Measurements from ENCODE around the gene APOBEC4. TPM values are rescaled to one million over a fixed set of nuclear protein-coding genes. Genes with fewer than 3 reads are reported as not detected.

Gene APOBEC4
- total and polyA plus RNA-seq, 2 of the 13 experiments (the other 11 are each of a cell fraction or from before 2014, with no cell fraction given): not detected

DNA sequence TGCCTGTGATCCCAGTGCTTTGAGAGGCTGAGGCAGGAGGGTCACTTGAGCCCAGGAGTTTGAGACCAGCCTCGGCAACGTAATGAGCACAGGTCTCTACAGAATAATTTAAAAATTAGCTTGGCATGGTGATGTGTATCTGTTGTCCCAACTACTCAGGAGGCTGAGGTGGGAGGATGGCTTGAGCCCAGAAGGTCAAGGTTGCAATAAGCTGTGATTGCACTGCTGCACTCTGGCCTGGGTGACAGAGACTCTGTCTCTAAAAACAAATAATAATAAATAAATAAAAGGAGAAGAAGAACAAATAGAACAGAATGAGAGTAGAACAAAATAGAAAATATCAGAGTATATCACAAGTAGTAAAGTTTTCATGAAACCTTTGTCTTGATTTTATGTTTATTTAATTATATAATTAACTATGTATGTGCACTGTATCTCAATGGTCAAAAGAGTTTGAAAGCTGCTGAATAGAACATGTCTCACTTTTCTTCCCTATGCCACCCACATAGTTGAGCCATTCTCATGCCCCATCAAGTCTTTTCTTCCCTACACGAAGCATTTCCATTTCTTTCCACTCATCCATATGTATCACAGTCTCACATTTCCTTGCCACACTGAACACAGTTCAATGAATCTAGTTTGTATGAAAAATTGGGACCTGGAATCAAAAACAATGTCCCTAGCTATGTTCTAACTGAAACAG lies 22.9 kb upstream of the APOBEC4 start (continued):
- TF ChIP-seq NR2F6 (IDR thresholded peaks at IDR 0.05): peak; percentile 34; the same call in 1 of the 2 replicates
- TF ChIP-seq NR2F6 (CRISPR knock-in tag; IDR thresholded peaks at IDR 0.05): peak; percentile 54
- TF ChIP-seq TCF12 (IDR thresholded peaks at IDR 0.05): no peak
- TF ChIP-seq TCF12 (CRISPR knock-in tag; IDR thresholded peaks at IDR 0.05): no peak
- no peak for TF ChIP-seq JARID2 (CRISPR knock-in tag; IDR thresholded peaks at IDR 0.05; ENCODE audit: insufficient replicate concordance)
- TF ChIP-seq ZNF441 (CRISPR knock-in tag; IDR thresholded peaks at IDR 0.05; ENCODE audit: borderline replicate concordance): no peak
- no peak for TF ChIP-seq HNRNPK (IDR thresholded peaks at IDR 0.05; ENCODE audit: low read depth, low read length, poor library complexity, severe bottlenecking)
- TF ChIP-seq NR2C2 (CRISPR knock-in tag; IDR thresholded peaks at IDR 0.05; ENCODE audit: borderline replicate concordance): no peak
- peak; percentile 51 for TF ChIP-seq HNF4A (CRISPR knock-in tag; IDR thresholded peaks at IDR 0.05)
- TF ChIP-seq U2AF2 (IDR thresholded peaks at IDR 0.05; ENCODE audit: low read depth, low read length): no peak
- TF ChIP-seq MED1 (CRISPR knock-in tag; IDR thresholded peaks at IDR 0.05): no peak
- no peak for TF ChIP-seq ZNF329 (CRISPR knock-in tag; IDR thresholded peaks at IDR 0.05; ENCODE audit: low read depth)
- TF ChIP-seq SOX6 (IDR thresholded peaks at IDR 0.05): no peak
- TF ChIP-seq SOX6 (CRISPR knock-in tag; IDR thresholded peaks at IDR 0.05): 0 out of 2 replicates have a peak, but pooled peaks have one; percentile 14
- TF ChIP-seq, protein P1, sequence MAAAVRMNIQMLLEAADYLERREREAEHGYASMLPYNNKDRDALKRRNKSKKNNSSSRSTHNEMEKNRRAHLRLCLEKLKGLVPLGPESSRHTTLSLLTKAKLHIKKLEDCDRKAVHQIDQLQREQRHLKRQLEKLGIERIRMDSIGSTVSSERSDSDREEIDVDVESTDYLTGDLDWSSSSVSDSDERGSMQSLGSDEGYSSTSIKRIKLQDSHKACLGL (CRISPR knock-in tag; IDR thresholded peaks at IDR 0.05): no peak
- no peak for TF ChIP-seq FOXA1 (IDR thresholded peaks at IDR 0.05)
- no peak for TF ChIP-seq FOXA1 (CRISPR knock-in tag; IDR thresholded peaks at IDR 0.05)
- TF ChIP-seq, protein P2, sequence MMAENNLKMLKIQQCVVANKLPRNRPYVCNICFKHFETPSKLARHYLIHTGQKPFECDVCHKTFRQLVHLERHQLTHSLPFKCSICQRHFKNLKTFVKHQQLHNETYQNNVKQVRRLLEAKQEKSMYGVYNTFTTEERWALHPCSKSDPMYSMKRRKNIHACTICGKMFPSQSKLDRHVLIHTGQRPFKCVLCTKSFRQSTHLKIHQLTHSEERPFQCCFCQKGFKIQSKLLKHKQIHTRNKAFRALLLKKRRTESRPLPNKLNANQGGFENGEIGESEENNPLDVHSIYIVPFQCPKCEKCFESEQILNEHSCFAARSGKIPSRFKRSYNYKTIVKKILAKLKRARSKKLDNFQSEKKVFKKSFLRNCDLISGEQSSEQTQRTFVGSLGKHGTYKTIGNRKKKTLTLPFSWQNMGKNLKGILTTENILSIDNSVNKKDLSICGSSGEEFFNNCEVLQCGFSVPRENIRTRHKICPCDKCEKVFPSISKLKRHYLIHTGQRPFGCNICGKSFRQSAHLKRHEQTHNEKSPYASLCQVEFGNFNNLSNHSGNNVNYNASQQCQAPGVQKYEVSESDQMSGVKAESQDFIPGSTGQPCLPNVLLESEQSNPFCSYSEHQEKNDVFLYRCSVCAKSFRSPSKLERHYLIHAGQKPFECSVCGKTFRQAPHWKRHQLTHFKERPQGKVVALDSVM (CRISPR knock-in tag; IDR thresholded peaks at IDR 0.05): peak; percentile 89
- TF ChIP-seq ZFY (CRISPR knock-in tag; IDR thresholded peaks at IDR 0.05): no peak
- TF ChIP-seq, protein P3, sequence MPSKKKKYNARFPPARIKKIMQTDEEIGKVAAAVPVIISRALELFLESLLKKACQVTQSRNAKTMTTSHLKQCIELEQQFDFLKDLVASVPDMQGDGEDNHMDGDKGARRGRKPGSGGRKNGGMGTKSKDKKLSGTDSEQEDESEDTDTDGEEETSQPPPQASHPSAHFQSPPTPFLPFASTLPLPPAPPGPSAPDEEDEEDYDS (CRISPR knock-in tag; IDR thresholded peaks at IDR 0.05): no peak
- TF ChIP-seq ZNF552 (CRISPR knock-in tag; IDR thresholded peaks at IDR 0.05; ENCODE audit: borderline replicate concordance): no peak
- TF ChIP-seq, protein P4, sequence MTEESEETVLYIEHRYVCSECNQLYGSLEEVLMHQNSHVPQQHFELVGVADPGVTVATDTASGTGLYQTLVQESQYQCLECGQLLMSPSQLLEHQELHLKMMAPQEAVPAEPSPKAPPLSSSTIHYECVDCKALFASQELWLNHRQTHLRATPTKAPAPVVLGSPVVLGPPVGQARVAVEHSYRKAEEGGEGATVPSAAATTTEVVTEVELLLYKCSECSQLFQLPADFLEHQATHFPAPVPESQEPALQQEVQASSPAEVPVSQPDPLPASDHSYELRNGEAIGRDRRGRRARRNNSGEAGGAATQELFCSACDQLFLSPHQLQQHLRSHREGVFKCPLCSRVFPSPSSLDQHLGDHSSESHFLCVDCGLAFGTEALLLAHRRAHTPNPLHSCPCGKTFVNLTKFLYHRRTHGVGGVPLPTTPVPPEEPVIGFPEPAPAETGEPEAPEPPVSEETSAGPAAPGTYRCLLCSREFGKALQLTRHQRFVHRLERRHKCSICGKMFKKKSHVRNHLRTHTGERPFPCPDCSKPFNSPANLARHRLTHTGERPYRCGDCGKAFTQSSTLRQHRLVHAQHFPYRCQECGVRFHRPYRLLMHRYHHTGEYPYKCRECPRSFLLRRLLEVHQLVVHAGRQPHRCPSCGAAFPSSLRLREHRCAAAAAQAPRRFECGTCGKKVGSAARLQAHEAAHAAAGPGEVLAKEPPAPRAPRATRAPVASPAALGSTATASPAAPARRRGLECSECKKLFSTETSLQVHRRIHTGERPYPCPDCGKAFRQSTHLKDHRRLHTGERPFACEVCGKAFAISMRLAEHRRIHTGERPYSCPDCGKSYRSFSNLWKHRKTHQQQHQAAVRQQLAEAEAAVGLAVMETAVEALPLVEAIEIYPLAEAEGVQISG (CRISPR knock-in tag; IDR thresholded peaks at IDR 0.05): no peak
- TF ChIP-seq, protein P5, sequence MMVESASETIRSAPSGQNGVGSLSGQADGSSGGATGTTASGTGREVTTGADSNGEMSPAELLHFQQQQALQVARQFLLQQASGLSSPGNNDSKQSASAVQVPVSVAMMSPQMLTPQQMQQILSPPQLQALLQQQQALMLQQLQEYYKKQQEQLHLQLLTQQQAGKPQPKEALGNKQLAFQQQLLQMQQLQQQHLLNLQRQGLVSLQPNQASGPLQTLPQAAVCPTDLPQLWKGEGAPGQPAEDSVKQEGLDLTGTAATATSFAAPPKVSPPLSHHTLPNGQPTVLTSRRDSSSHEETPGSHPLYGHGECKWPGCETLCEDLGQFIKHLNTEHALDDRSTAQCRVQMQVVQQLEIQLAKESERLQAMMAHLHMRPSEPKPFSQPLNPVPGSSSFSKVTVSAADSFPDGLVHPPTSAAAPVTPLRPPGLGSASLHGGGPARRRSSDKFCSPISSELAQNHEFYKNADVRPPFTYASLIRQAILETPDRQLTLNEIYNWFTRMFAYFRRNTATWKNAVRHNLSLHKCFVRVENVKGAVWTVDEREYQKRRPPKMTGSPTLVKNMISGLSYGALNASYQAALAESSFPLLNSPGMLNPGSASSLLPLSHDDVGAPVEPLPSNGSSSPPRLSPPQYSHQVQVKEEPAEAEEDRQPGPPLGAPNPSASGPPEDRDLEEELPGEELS (CRISPR knock-in tag; IDR thresholded peaks at IDR 0.05): 0 out of 2 replicates have a peak, but pooled peaks have one; percentile 14
